Osteocyte (in vitro differentiated cells): ENCODE data around the gene ABL2. TPM values are rescaled to one million over a fixed set of nuclear protein-coding genes. Genes with fewer than 3 reads are reported as not detected.
A peak's percentile ranks its signal among the peaks of the same experiment; 100 is the strongest.

ENCODE experiments used
- DNase-seq: peaks from one replicate; pipeline ENCODE4 v3.0.0; 2021; ENCODE audit warnings: mixed read lengths; ENCODE audit not compliant: unreplicated experiment; ENCODE audit errors: extremely low spot score
- H3K27ac Mint-ChIP-seq: one replicate; pipeline ENCODE4 v1.8.0; 2021; ENCODE audit warnings: mild to moderate bottlenecking, mixed read lengths; ENCODE audit not compliant: unreplicated experiment
- H3K27me3 Mint-ChIP-seq: one replicate; pipeline ENCODE4 v1.8.0; 2021; ENCODE audit warnings: mixed read lengths; ENCODE audit not compliant: unreplicated experiment
- H3K36me3 Mint-ChIP-seq: one replicate; pipeline ENCODE4 v1.8.0; 2021; ENCODE audit warnings: mixed read lengths; ENCODE audit not compliant: unreplicated experiment
- H3K4me1 Mint-ChIP-seq: one replicate; pipeline ENCODE4 v1.8.0; 2021; ENCODE audit warnings: mixed read lengths; ENCODE audit not compliant: unreplicated experiment
- H3K4me3 Mint-ChIP-seq: one replicate; pipeline ENCODE4 v1.8.0; 2021; ENCODE audit warnings: mild to moderate bottlenecking, moderate library complexity, mixed read lengths; ENCODE audit not compliant: unreplicated experiment
- H3K9me3 Mint-ChIP-seq: one replicate; pipeline ENCODE4 v1.8.0; 2021; ENCODE audit warnings: mixed read lengths; ENCODE audit not compliant: unreplicated experiment
- CTCF ChIP-seq: fragments of 200-600 bp; sonication (generic); IDR thresholded peaks from 2 replicates; pipeline ENCODE4 v1.5.0; 2021; ENCODE audit warnings: antibody characterized with exemption, mild to moderate bottlenecking, moderate library complexity
- total RNA-seq: library from RNA; stranded (reverse); gene quantifications from 2 replicates; pipeline ENCODE4 v1.2.1, GENCODE V29; 2021

Gene ABL2
- total RNA-seq, 1 donor from 2014 or later = 36.3 TPM

GRCh38 chr1:179120736-179121135 lies 108.7 kb downstream of the ABL2 start:
- TF ChIP-seq CTCF = no peak
- DNase-seq = no peak
- H3K36me3 Mint-ChIP-seq = peaks cover 30% of the 10 kb centered on the region

GRCh38 chr1:179119513-179119912 lies 110.0 kb downstream of the ABL2 start:
- H3K9me3 Mint-ChIP-seq = no peaks in the 10 kb centered on the region
- TF ChIP-seq CTCF = no peak
- peaks cover 30% of the 10 kb centered on the region for H3K36me3 Mint-ChIP-seq
- no peak overlapping the region for H3K27ac Mint-ChIP-seq
- no peak for DNase-seq
- no peak overlapping the region for H3K4me3 Mint-ChIP-seq
- no peaks in the 10 kb centered on the region for H3K27me3 Mint-ChIP-seq
- peaks cover 4% of the 10 kb centered on the region for H3K4me1 Mint-ChIP-seq

More at GRCh38 chr1:179120736-179121135, 108.7 kb downstream of the ABL2 start:
- Mint-ChIP-seq H3K27ac (peak overlapping the region; percentile 16), H3K4me1 (peaks cover 8% of the 10 kb centered on the region), H3K4me3 (no peak overlapping the region), H3K27me3 (no peaks in the 10 kb centered on the region), H3K9me3 (no peaks in the 10 kb centered on the region)

- H3K27me3 Mint-ChIP-seq = no peaks in the 10 kb centered on the region
Observed at GRCh38 chr1:179115181-179115580, 114.3 kb downstream of the ABL2 start.

GRCh38 chr1:179108644-179109043 lies 120.8 kb downstream of the ABL2 start:
- Mint-ChIP-seq H3K27ac (no peak overlapping the region), H3K4me3 (no peak overlapping the region), H3K9me3 (no peaks in the 10 kb centered on the region), H3K4me1 (no peaks in the 10 kb centered on the region), H3K36me3 (peaks cover 34% of the 10 kb centered on the region), H3K27me3 (no peaks in the 10 kb centered on the region)
- TF ChIP-seq CTCF = no peak
- DNase-seq = peak; percentile 19

More at GRCh38 chr1:179115181-179115580, 114.3 kb downstream of the ABL2 start:
- DNase-seq = no peak
- Mint-ChIP-seq H3K9me3 (no peaks in the 10 kb centered on the region), H3K4me3 (no peak overlapping the region), H3K36me3 (peaks cover 32% of the 10 kb centered on the region), H3K27ac (no peak overlapping the region), H3K4me1 (no peaks in the 10 kb centered on the region)
- TF ChIP-seq CTCF = no peak

- H3K4me3 Mint-ChIP-seq = no peak overlapping the region
- H3K9me3 Mint-ChIP-seq = no peaks in the 10 kb centered on the region
- no peaks in the 10 kb centered on the region for H3K27me3 Mint-ChIP-seq
- no peak overlapping the region for H3K27ac Mint-ChIP-seq
- peaks cover 34% of the 10 kb centered on the region for H3K36me3 Mint-ChIP-seq
- no peak for TF ChIP-seq CTCF
- peak; percentile 74 for DNase-seq
- H3K4me1 Mint-ChIP-seq = no peaks in the 10 kb centered on the region
Observed at GRCh38 chr1:179107706-179108629, 121.5 kb downstream of the ABL2 start.
